ENCODE measurements around the gene UST. TPM values are rescaled to one million over a fixed set of nuclear protein-coding genes. Genes with fewer than 3 reads are reported as not detected.

The UST gene
- total RNA-seq, 1 experiment from 2014 or later, result 7.6 TPM

DNA sequence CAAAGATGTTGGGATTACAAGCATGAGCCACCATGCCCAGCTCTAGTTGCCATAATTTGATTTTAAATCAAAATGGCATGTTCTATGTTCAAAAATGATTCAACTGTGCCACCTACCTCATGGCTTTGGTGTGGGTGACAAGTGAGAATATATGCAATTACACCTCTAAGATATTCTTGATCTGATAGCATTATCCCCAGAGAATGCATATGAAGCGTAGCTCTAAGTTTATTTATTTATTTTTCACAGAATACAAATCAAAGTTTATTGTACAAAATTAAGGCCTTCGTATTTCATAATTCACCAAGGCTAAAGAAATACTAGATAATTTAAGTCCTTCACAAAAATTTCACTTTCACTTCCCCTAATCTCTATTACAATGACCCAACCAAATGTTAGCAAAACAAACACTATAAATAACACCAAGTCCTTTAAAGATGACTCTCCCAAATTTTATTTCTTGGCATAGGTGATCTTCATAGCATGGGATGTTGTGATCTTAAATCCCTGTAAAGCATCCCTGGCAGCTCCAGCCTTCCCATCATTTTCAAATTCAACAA lies 364.8 kb downstream of the UST start:
- no peak for DNase-seq (ENCODE audit: low read depth in 1 of 2, low spot score in 2 of 2)
- Histone ChIP-seq H3K9me3 (replicated peaks) (peaks cover 3% of the 10 kb centered on the region; the same call in 1 of the 2 replicates), H3K4me1 (replicated peaks) (no peaks in the 10 kb centered on the region), H3K27me3 (replicated peaks) (no peaks in the 10 kb centered on the region), H3K4me3 (no peak overlapping the region), H3K27ac (no peak overlapping the region), H3K36me3 (no peaks in the 10 kb centered on the region)

DNA sequence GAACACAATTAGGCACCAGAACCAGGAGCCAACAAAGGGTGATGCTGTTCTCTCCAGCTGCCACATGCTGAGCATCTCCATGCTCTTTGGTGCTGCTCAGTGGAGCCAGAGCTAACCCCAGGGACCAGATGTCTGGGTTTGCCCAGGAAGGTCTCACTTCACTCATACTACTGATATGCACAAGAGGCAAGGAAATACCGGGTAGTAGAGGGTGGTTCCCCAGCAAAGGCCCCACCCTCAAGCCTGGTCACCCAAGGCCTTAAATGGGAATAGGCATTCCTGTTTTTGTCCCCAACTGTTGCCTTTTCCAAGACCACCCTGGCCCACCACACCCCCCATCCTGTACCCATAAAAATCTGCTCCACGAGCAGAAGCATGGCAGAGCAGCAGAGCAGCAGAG lies 366.1 kb downstream of the UST start:
- Histone ChIP-seq H3K36me3 (no peaks in the 10 kb centered on the region), H3K27me3 (replicated peaks) (no peaks in the 10 kb centered on the region), H3K4me1 (replicated peaks) (no peaks in the 10 kb centered on the region), H3K9me3 (replicated peaks) (peaks cover 3% of the 10 kb centered on the region; the same call in 1 of the 2 replicates), H3K27ac (no peak overlapping the region), H3K4me3 (no peak overlapping the region)
- no peak for DNase-seq (ENCODE audit: low read depth in 1 of 2, low spot score in 2 of 2)

DNA sequence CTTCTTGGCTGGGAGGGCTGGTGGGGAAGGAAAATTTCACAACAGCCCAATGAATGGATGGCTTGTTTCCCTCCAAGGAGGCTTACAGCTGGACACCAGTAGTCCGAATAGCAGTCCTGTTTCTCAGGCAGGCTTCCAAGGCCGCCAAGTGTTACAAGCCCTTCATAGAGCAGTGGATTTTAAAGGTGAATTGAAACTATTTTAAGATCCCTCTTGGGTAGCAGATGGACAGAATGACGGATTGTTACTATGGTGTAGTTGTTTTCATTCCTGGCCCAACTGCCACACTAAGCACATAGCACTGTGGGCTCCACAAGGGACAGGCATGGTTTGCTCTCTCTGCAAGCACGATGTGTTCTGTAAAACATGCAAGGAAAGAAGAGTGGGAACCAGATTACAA lies 367.3 kb downstream of the UST start:
- Histone ChIP-seq H3K4me3 (no peak overlapping the region), H3K27me3 (replicated peaks) (no peaks in the 10 kb centered on the region), H3K9me3 (replicated peaks) (peaks cover 3% of the 10 kb centered on the region; the same call in 1 of the 2 replicates), H3K4me1 (replicated peaks) (no peaks in the 10 kb centered on the region), H3K36me3 (no peaks in the 10 kb centered on the region), H3K27ac (no peak overlapping the region)
- no peak for DNase-seq (ENCODE audit: low read depth in 1 of 2, low spot score in 2 of 2)

DNA sequence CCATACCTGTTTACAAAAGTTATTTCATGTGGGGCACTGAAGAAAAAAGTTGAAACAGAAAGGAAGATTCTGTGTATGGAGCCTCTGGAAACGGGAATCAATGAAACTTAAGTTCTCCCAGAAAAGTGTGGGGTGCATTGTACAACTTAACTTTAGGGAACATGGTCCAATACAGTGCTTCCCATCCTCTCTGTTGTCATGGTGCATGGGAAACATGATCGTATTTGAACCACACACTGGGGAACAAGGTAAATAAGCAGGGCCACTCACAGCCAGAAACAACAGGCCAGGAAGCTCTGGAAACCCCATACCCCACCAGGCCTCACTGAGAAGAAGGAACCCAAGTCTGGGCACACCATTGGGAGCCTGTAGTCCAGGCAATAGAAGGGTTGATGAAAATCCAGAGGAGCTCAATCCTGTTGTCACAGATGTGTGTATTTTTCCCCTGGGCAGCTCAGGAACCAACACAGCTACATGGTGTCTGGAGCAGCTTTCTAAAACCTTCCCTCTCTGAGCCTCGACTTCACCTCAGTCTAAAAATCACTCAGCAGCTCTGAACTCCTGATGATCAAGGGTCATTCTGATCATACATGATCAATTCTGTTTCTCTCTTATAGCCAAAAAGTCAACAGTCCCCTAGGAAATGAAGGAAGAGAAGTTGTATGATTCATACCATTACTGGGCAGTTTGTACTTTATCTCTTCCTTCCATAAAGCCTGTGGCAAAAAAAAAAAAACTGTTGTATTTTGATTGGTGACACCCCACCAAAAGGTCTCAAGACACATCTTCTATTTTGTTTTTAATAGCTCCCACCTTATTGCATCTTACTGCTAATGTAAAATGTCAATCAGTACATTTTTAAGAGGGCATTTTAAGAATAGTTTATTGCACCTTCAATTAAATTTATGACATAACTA lies 372.2 kb downstream of the UST start:
- no peak overlapping the region for H3K4me3 ChIP-seq
- no peaks in the 10 kb centered on the region for H3K27me3 ChIP-seq (replicated peaks)
- H3K27ac ChIP-seq, result no peak overlapping the region
- no peaks in the 10 kb centered on the region for H3K36me3 ChIP-seq
- H3K9me3 ChIP-seq (replicated peaks), result no peaks in the 10 kb centered on the region
- no peak for DNase-seq (ENCODE audit: low read depth in 1 of 2, low spot score in 2 of 2)
- H3K4me1 ChIP-seq (replicated peaks), result no peaks in the 10 kb centered on the region

DNA sequence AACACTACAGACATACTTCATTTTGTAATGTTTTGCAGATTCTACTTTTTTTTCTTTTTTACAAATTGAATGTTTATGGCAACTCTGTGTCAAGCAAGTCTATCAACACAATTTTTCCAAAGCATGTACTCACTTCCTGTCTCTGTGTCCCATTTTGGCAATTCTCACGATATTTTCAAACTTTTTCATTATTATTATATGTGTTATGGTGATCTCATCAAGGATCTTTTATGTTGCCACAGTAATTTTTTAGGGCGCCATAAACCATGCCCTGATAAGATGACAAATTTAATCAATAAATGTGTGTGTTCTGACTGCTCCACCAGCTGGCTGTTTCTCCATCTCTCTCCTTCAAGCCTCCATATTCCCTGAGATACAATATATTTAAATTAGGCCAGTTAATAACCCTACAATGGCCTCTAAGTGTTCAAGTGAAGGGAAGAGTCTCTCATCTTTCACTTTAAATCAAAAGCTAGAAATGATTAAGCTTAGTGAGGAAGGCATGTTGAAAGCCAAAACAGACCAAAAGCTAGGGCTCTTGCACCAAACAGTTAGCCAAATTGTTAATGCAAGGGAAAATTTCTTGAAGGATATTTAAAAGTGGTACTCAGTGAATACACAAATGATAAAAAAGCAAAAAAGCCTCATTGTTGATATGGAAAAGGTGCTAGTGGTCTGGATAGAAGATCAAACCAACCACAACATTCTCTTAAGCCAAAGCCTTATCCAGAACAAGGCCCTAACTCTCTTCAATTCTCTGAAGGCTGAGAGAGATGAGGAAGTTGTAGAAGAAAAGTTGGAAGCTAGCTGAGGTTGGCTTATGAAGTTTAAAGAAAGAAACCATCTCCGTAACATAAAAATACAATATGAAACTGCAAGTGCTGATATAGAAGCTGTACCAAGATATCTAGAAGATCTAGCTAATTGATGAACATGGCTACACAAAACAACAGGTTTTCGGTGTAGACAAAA lies 376.3 kb downstream of the UST start:
- Histone ChIP-seq H3K36me3 (no peaks in the 10 kb centered on the region), H3K4me3 (no peak overlapping the region), H3K27ac (no peak overlapping the region), H3K4me1 (replicated peaks) (peaks cover 5% of the 10 kb centered on the region), H3K27me3 (replicated peaks) (no peaks in the 10 kb centered on the region), H3K9me3 (replicated peaks) (no peaks in the 10 kb centered on the region)
- DNase-seq (ENCODE audit: low read depth in 1 of 2, low spot score in 2 of 2), result no peak

DNA sequence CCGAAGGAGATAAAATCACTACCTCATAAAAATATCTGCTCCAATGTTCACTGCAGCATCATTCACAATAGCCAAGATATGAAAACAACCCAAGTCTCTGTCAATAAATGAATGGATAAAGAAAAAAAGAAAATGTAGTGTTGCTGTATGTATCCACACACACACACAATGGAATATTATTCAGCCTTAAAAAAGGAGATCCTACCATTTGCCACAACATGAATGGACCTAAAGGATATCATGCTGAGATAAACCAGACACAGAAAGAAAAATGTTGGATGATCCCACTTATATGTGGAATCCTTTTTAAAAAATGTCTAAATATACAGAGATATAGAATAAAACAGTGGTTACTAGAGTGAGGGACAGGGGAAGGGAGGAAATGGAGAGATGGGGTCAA lies 378.5 kb downstream of the UST start:
- no peak overlapping the region for H3K4me3 ChIP-seq
- no peak overlapping the region for H3K27ac ChIP-seq
- no peaks in the 10 kb centered on the region for H3K27me3 ChIP-seq (replicated peaks)
- H3K9me3 ChIP-seq (replicated peaks), result no peaks in the 10 kb centered on the region
- no peaks in the 10 kb centered on the region for H3K36me3 ChIP-seq
- H3K4me1 ChIP-seq (replicated peaks), result peaks cover 5% of the 10 kb centered on the region
- DNase-seq (ENCODE audit: low read depth in 1 of 2, low spot score in 2 of 2), result no peak

All from SJSA1 (cell line).